NCI-H1092 (cell line): ENCODE measurements around the gene PRAMEF25.
"Not testable (repeated sequence)": the region's sequence is repeated elsewhere in the genome, so short reads cannot be mapped to it uniquely, and the experiment has no call there.

Source experiments
- DNase-seq: peaks from one replicate; lab custom pipeline; 2025; lab: John Stamatoyannopoulos, UW

PRAMEF25 gene

DNA sequence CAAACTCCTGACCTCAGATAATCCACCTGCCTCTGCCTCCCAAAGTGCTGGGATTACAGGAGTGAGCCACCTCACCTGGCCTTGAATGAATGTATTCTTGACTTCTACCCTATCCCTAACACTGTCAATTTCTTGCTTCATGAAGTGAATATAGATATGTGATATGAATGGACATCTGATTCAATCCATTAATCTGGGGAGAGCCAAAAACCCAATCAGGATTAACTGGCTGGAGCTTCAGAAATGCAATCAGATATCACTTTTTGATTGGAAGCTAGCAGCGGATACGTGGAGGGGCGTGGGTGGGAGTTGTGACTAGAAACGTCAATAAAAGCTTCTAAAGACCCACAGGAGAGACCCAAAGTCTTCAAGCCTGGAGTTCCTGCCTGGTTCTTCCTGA is at the start of gene PRAMEF25:
PRAMEF25 (plus strand) TSS at position 301 of the 400 bp plus-strand sequence. CDS start 2,920 bp downstream, outside the sequence.
- DNase-seq, result not testable (repeated sequence)

DNA sequence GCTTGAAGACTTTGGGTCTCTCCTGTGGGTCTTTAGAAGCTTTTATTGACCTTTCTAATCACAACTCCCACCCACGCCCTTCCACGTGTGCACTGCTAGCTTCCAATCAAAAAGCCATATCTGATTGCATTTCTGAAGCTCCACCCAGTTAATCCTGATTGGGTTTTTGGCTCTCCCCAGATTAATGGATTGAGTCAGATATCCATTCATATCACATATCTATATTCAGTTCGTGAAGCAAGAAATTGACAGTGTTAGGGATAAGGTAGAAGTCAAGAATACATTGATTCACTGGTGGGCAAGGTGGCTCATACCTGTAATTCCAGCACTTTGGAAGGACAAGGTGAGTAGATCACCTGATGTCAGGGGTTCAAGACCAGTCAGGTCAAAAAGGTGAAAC is 14.1 kb upstream of the PRAMEF25 start, which contains the start of gene PRAMEF27:
PRAMEF27 (minus strand) TSS at position 101 of the 400 bp plus-strand sequence. CDS start 2,916 bp downstream, outside the sequence.
- DNase-seq, result not testable (repeated sequence)

DNA sequence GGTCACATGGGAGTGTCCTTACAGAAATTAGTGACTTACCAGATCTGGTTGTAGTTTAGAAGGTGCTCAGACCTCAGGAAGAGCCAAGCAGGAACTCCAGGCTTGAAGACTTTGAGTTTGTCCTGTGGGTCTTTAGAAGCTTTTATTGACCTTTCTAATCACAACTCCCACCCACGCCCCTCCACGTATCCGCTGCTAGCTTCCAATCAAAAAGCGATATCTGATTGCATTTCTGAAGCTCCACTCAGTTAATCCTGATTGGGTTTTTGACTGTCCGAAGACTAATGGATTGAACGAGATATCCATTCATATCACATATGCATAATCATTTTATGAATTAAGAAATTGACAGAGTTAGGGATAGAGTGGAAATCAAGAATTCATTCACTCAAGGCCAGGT is 46.2 kb downstream of the PRAMEF25 start, which contains the start of gene HNRNPCL2:
HNRNPCL2 (minus strand) TSS at position 101 of the 400 bp plus-strand sequence. CDS start 454 bp downstream, outside the sequence.
- not testable (repeated sequence) for DNase-seq
